PFSK-1 (cell line): ENCODE measurements around the gene TMEM196.

ENCODE experiments used
- POLR2AphosphoS5 ChIP-seq: IDR thresholded peaks from 2 replicates; pipeline ENCODE4 v1.6.1; 2012; ENCODE audit warnings: low read depth, mild to moderate bottlenecking, control low read depth, low read length, moderate library complexity
- TF ChIP-seq, protein P1 (sequence below), 2 experiments: IDR thresholded peaks; 2 replicates each; pipeline versions ENCODE4 v1.6.1 to v1.8.0; 2011 to 2012; ENCODE audit warnings: low read depth in 2 of 2, low read length in 2 of 2, control low read depth in 1 of 2, inconsistent platforms in 1 of 2, mild to moderate bottlenecking in 1 of 2, moderate library complexity in 1 of 2; ENCODE audit not compliant: insufficient read depth in 1 of 2

DNA sequence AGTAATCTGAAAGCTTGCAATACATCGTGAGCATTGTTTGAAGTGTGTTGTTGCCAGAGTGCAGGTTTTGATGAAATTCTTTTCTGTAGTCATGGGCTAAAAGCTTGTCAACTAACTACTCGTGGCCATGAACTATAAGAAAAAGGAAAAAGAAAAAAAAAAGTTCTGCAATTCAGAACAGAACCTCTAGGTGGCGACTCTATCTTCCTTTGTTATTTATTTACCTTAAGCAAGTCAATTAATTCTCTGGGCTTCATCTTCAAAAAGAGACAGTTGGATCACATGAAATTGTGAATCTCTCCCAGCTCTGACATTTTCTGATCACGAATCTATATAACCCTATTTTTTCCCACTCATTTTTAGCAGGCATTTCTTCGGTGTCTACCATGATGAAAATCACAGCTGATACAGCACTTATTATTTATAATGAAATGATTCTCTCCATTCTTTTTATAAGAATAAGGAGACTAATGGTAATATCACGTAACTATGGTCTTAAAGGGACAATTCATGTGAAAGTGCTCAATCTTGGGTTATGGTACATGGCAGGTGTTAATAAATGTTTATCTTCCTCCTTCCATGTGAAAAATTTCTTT, 18.8 kb downstream of the TMEM196 start:
- TF ChIP-seq POLR2AphosphoS5 = no peak
- TF ChIP-seq, protein P1, sequence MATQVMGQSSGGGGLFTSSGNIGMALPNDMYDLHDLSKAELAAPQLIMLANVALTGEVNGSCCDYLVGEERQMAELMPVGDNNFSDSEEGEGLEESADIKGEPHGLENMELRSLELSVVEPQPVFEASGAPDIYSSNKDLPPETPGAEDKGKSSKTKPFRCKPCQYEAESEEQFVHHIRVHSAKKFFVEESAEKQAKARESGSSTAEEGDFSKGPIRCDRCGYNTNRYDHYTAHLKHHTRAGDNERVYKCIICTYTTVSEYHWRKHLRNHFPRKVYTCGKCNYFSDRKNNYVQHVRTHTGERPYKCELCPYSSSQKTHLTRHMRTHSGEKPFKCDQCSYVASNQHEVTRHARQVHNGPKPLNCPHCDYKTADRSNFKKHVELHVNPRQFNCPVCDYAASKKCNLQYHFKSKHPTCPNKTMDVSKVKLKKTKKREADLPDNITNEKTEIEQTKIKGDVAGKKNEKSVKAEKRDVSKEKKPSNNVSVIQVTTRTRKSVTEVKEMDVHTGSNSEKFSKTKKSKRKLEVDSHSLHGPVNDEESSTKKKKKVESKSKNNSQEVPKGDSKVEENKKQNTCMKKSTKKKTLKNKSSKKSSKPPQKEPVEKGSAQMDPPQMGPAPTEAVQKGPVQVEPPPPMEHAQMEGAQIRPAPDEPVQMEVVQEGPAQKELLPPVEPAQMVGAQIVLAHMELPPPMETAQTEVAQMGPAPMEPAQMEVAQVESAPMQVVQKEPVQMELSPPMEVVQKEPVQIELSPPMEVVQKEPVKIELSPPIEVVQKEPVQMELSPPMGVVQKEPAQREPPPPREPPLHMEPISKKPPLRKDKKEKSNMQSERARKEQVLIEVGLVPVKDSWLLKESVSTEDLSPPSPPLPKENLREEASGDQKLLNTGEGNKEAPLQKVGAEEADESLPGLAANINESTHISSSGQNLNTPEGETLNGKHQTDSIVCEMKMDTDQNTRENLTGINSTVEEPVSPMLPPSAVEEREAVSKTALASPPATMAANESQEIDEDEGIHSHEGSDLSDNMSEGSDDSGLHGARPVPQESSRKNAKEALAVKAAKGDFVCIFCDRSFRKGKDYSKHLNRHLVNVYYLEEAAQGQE (IDR thresholded peaks at IDR 0.05; ENCODE audit: insufficient read depth in 1 of 2, low read depth in 2 of 2, low read length in 2 of 2) = no peak
